ENCODE data around the gene CDH15. TPM values are rescaled to one million over a fixed set of nuclear protein-coding genes. Genes with fewer than 3 reads are reported as not detected.

The CDH15 gene
- total RNA-seq, 1 experiment from 2014 or later, result 0.46 TPM

DNA sequence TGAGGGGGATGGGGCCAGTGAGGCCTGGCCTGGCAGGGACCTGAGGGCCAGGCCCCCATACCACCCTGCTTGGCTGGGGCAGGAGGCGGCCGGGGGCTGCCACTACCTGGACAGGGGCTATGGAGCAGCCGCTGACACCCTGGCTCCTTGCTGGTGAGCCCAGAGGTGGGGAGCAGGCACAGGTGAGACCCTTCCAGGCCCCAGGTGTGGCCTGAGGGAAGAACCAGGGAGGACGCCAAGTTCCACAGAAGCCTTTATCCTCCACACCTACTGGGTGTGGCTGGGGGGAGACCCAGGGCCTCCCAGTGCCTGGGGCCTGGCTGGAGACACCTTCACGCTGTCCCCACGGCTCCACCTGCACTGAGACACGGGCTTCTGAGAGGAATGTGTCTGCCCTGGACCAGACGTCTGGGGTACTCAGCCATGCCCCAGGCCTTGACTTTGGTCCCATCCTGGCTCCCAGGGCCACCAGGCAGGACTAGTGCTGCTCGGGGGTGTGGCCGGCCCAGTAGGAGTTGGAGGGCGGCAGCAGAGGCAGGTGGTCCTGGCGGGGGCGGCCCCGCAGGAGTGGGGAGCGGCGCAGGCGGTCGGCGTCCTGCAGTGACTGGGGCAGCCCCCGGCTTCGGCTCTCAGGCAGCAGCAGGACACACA is 24.1 kb downstream of the CDH15 start:
- ChIA-PET POLR2A (no interaction called here), CTCF (no interaction called here)
- Mint-ChIP-seq H3K27me3 (ENCODE audit: low read depth) (peaks cover 15% of the 10 kb centered on the region), H3K4me1 (no peaks in the 10 kb centered on the region), H3K36me3 (no peaks in the 10 kb centered on the region), H3K27ac (no peak overlapping the region), H3K4me3 (no peak overlapping the region), H3K9me3 (no peaks in the 10 kb centered on the region)
- DNase-seq (ENCODE audit: low spot score) (no peak), ATAC-seq (no peak)
- no peak for TF ChIP-seq ZNF423 (CRISPR knock-in tag; IDR thresholded peaks at IDR 0.05)
- TF ChIP-seq, protein P1, sequence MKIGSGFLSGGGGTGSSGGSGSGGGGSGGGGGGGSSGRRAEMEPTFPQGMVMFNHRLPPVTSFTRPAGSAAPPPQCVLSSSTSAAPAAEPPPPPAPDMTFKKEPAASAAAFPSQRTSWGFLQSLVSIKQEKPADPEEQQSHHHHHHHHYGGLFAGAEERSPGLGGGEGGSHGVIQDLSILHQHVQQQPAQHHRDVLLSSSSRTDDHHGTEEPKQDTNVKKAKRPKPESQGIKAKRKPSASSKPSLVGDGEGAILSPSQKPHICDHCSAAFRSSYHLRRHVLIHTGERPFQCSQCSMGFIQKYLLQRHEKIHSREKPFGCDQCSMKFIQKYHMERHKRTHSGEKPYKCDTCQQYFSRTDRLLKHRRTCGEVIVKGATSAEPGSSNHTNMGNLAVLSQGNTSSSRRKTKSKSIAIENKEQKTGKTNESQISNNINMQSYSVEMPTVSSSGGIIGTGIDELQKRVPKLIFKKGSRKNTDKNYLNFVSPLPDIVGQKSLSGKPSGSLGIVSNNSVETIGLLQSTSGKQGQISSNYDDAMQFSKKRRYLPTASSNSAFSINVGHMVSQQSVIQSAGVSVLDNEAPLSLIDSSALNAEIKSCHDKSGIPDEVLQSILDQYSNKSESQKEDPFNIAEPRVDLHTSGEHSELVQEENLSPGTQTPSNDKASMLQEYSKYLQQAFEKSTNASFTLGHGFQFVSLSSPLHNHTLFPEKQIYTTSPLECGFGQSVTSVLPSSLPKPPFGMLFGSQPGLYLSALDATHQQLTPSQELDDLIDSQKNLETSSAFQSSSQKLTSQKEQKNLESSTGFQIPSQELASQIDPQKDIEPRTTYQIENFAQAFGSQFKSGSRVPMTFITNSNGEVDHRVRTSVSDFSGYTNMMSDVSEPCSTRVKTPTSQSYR (CRISPR knock-in tag; IDR thresholded peaks at IDR 0.05), result no peak

DNA sequence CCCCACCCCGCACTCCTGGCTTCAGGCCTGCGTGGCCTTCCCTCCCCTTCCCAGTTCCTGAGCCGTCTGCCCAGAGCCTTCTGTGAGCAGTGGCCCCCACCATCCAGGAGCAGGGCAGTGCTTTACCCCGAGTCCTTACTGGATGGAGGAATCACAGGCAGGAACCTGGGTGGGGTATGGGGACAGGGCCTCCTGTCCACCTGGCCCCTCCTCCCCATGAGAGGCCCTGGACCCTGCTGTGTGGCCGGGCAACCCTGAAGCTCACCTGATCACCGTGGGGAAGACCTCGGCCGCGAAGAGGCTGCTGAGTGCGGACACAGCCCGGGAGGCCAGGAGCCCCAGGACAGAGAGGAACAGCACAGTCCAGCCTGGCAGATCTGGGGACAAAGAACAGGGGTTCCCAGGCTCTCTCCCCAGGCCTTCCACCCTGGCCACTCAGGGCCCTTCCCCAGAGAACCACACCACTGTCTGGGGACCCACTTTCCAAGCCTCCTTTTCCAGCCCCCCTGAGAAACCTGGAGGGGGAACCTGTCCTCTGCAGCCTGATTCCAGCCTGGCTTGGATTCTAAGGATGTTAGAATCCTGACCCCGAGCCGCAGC is 25.6 kb downstream of the CDH15 start:
- no peaks in the 10 kb centered on the region for H3K4me1 Mint-ChIP-seq
- CTCF ChIA-PET, result no interaction called here
- DNase-seq (ENCODE audit: low spot score) (no peak), ATAC-seq (no peak)
- no peaks in the 10 kb centered on the region for H3K36me3 Mint-ChIP-seq
- no peaks in the 10 kb centered on the region for H3K9me3 Mint-ChIP-seq
- no peak overlapping the region for H3K27ac Mint-ChIP-seq
- TF ChIP-seq NR1H2 (CRISPR knock-in tag; IDR thresholded peaks at IDR 0.05) (no peak), MXD4 (CRISPR knock-in tag; IDR thresholded peaks at IDR 0.05; ENCODE audit: borderline replicate concordance) (no peak), NFE2L1 (CRISPR knock-in tag; IDR thresholded peaks at IDR 0.05) (no peak), ZNF671 (CRISPR knock-in tag; IDR thresholded peaks at IDR 0.05) (no peak), ZNF396 (CRISPR knock-in tag; IDR thresholded peaks at IDR 0.05; ENCODE audit: borderline replicate concordance) (no peak), ZNF138 (CRISPR knock-in tag; conservative IDR thresholded peaks at IDR 0.05) (no peak), TP53 (CRISPR knock-in tag; IDR thresholded peaks at IDR 0.05) (no peak), MYBL2 (CRISPR knock-in tag; IDR thresholded peaks at IDR 0.05) (no peak), GABPB1 (CRISPR knock-in tag; IDR thresholded peaks at IDR 0.05) (no peak), ZBTB21 (CRISPR knock-in tag; IDR thresholded peaks at IDR 0.05; ENCODE audit: borderline replicate concordance) (no peak)
- TF ChIP-seq, protein P2, sequence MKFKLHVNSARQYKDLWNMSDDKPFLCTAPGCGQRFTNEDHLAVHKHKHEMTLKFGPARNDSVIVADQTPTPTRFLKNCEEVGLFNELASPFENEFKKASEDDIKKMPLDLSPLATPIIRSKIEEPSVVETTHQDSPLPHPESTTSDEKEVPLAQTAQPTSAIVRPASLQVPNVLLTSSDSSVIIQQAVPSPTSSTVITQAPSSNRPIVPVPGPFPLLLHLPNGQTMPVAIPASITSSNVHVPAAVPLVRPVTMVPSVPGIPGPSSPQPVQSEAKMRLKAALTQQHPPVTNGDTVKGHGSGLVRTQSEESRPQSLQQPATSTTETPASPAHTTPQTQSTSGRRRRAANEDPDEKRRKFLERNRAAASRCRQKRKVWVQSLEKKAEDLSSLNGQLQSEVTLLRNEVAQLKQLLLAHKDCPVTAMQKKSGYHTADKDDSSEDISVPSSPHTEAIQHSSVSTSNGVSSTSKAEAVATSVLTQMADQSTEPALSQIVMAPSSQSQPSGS (CRISPR knock-in tag; IDR thresholded peaks at IDR 0.05; ENCODE audit: borderline replicate concordance, low read depth), result no peak
- TF ChIP-seq, protein P3, sequence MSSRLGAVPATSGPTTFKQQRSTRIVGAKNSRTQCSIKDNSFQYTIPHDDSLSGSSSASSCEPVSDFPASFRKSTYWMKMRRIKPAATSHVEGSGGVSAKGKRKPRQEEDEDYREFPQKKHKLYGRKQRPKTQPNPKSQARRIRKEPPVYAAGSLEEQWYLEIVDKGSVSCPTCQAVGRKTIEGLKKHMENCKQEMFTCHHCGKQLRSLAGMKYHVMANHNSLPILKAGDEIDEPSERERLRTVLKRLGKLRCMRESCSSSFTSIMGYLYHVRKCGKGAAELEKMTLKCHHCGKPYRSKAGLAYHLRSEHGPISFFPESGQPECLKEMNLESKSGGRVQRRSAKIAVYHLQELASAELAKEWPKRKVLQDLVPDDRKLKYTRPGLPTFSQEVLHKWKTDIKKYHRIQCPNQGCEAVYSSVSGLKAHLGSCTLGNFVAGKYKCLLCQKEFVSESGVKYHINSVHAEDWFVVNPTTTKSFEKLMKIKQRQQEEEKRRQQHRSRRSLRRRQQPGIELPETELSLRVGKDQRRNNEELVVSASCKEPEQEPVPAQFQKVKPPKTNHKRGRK (CRISPR knock-in tag; IDR thresholded peaks at IDR 0.05; ENCODE audit: borderline replicate concordance), result no peak
- TF ChIP-seq, protein P4, sequence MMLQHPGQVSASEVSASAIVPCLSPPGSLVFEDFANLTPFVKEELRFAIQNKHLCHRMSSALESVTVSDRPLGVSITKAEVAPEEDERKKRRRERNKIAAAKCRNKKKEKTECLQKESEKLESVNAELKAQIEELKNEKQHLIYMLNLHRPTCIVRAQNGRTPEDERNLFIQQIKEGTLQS (CRISPR knock-in tag; conservative IDR thresholded peaks at IDR 0.05), result no peak
- TF ChIP-seq, protein P5, sequence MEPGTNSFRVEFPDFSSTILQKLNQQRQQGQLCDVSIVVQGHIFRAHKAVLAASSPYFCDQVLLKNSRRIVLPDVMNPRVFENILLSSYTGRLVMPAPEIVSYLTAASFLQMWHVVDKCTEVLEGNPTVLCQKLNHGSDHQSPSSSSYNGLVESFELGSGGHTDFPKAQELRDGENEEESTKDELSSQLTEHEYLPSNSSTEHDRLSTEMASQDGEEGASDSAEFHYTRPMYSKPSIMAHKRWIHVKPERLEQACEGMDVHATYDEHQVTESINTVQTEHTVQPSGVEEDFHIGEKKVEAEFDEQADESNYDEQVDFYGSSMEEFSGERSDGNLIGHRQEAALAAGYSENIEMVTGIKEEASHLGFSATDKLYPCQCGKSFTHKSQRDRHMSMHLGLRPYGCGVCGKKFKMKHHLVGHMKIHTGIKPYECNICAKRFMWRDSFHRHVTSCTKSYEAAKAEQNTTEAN (CRISPR knock-in tag; IDR thresholded peaks at IDR 0.05), result no peak
- TF ChIP-seq, protein P6, sequence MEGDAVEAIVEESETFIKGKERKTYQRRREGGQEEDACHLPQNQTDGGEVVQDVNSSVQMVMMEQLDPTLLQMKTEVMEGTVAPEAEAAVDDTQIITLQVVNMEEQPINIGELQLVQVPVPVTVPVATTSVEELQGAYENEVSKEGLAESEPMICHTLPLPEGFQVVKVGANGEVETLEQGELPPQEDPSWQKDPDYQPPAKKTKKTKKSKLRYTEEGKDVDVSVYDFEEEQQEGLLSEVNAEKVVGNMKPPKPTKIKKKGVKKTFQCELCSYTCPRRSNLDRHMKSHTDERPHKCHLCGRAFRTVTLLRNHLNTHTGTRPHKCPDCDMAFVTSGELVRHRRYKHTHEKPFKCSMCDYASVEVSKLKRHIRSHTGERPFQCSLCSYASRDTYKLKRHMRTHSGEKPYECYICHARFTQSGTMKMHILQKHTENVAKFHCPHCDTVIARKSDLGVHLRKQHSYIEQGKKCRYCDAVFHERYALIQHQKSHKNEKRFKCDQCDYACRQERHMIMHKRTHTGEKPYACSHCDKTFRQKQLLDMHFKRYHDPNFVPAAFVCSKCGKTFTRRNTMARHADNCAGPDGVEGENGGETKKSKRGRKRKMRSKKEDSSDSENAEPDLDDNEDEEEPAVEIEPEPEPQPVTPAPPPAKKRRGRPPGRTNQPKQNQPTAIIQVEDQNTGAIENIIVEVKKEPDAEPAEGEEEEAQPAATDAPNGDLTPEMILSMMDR (IDR thresholded peaks at IDR 0.05), result no peak
- TF ChIP-seq, protein P7, sequence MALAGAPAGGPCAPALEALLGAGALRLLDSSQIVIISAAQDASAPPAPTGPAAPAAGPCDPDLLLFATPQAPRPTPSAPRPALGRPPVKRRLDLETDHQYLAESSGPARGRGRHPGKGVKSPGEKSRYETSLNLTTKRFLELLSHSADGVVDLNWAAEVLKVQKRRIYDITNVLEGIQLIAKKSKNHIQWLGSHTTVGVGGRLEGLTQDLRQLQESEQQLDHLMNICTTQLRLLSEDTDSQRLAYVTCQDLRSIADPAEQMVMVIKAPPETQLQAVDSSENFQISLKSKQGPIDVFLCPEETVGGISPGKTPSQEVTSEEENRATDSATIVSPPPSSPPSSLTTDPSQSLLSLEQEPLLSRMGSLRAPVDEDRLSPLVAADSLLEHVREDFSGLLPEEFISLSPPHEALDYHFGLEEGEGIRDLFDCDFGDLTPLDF (CRISPR knock-in tag; IDR thresholded peaks at IDR 0.05), result no peak
- TF ChIP-seq, protein P8, sequence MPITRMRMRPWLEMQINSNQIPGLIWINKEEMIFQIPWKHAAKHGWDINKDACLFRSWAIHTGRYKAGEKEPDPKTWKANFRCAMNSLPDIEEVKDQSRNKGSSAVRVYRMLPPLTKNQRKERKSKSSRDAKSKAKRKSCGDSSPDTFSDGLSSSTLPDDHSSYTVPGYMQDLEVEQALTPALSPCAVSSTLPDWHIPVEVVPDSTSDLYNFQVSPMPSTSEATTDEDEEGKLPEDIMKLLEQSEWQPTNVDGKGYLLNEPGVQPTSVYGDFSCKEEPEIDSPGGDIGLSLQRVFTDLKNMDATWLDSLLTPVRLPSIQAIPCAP (CRISPR knock-in tag; IDR thresholded peaks at IDR 0.05), result no peak
- H3K27me3 Mint-ChIP-seq (ENCODE audit: low read depth), result peaks cover 15% of the 10 kb centered on the region
- H3K4me3 Mint-ChIP-seq, result no peak overlapping the region
- POLR2A ChIA-PET, result interaction anchor here (1.0 kb wide), 1 partner anchor 368 kb away, joined by 3 read pairs; no protein-coding TSS in a partner anchor

Data from WTC11 (cell line).